GM21423 (cell line): Measurements from ENCODE around the gene HPSE2.

Experiments
- ATAC-seq: cut with Tn5 transposase; IDR thresholded peaks from one replicate; pipeline ENCODE4 v1.9.1; 2021; ENCODE audit warnings: mild to moderate bottlenecking, moderate library complexity; ENCODE audit not compliant: unreplicated experiment

Gene HPSE2

GRCh38 chr10:98713586-98713985, 522.1 kb downstream of the HPSE2 start:
- ATAC-seq, result no peak

GRCh38 chr10:98696516-98696915, 539.1 kb downstream of the HPSE2 start:
- ATAC-seq, result no peak

GRCh38 chr10:98694883-98695282, 540.8 kb downstream of the HPSE2 start:
- ATAC-seq, result no peak

GRCh38 chr10:98694014-98694413, 541.6 kb downstream of the HPSE2 start:
- no peak for ATAC-seq

GRCh38 chr10:98687685-98688084, 548.0 kb downstream of the HPSE2 start:
- no peak for ATAC-seq

- no peak for ATAC-seq
These were observed 551.4 kb downstream of the HPSE2 start for GRCh38 chr10:98684019-98684899.

GRCh38 chr10:98676895-98677294, 558.8 kb downstream of the HPSE2 start:
- ATAC-seq, result no peak

GRCh38 chr10:98675902-98676301, 559.8 kb downstream of the HPSE2 start:
- no peak for ATAC-seq

- ATAC-seq, result no peak
These were observed 562.4 kb downstream of the HPSE2 start for GRCh38 chr10:98673171-98673782.

GRCh38 chr10:98667081-98667480, 568.6 kb downstream of the HPSE2 start:
- ATAC-seq, result no peak

GRCh38 chr10:98666276-98666675, 569.4 kb downstream of the HPSE2 start:
- ATAC-seq, result no peak

GRCh38 chr10:98664329-98665042, 571.2 kb downstream of the HPSE2 start:
- no peak for ATAC-seq

- ATAC-seq, result no peak
These were observed 575.7 kb downstream of the HPSE2 start for GRCh38 chr10:98659951-98660350.

- no peak for ATAC-seq
These were observed 580.2 kb downstream of the HPSE2 start for GRCh38 chr10:98655492-98655891.

- no peak for ATAC-seq
These were observed 586.5 kb downstream of the HPSE2 start for GRCh38 chr10:98649170-98649569.

GRCh38 chr10:98646998-98647917, 588.4 kb downstream of the HPSE2 start:
- ATAC-seq, result no peak

GRCh38 chr10:98644466-98644865, 591.2 kb downstream of the HPSE2 start:
- ATAC-seq, result no peak

- no peak for ATAC-seq
These were observed 593.4 kb downstream of the HPSE2 start for GRCh38 chr10:98642281-98642680.

GRCh38 chr10:98638920-98639319, 596.7 kb downstream of the HPSE2 start:
- no peak for ATAC-seq

GRCh38 chr10:98636921-98637329, 598.7 kb downstream of the HPSE2 start:
- ATAC-seq, result no peak
